GM12872 (cell line): ENCODE measurements around the gene NR2C2.

Source experiments
- CTCF ChIP-seq: IDR thresholded peaks from 3 replicates; pipeline ENCODE4 v1.5.1; 2011; ENCODE audit warnings: low read depth, mild to moderate bottlenecking, low read length, moderate library complexity; ENCODE audit not compliant: insufficient read depth

The NR2C2 gene

GRCh38 chr3:15056676-15057404 is 109.5 kb downstream of the NR2C2 start:
- no peak for TF ChIP-seq CTCF

GRCh38 chr3:15060029-15060428 is 112.6 kb downstream of the NR2C2 start:
- TF ChIP-seq CTCF, result no peak

DNA sequence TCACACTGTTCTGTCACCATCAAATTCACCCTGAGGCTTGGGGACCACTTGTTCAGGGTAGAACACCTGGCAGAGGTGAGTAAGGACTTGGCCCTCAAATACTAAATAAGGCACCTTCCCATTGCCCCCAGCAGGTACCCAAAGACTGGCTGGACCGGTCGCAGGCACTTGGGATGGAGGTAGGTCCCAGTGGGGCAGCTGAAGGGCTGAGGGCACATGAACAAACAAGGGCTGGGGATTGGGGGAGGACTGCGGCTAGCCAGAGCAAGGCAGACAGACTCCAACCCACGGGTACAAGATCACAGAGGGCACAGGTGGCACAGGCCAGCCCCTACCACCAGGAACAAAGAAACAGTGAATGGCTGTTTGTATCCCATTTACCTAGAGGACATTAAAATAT is 115.9 kb downstream of the NR2C2 start:
- TF ChIP-seq CTCF, result no peak

GRCh38 chr3:15063656-15064286 is 116.4 kb downstream of the NR2C2 start:
- no peak for TF ChIP-seq CTCF

DNA sequence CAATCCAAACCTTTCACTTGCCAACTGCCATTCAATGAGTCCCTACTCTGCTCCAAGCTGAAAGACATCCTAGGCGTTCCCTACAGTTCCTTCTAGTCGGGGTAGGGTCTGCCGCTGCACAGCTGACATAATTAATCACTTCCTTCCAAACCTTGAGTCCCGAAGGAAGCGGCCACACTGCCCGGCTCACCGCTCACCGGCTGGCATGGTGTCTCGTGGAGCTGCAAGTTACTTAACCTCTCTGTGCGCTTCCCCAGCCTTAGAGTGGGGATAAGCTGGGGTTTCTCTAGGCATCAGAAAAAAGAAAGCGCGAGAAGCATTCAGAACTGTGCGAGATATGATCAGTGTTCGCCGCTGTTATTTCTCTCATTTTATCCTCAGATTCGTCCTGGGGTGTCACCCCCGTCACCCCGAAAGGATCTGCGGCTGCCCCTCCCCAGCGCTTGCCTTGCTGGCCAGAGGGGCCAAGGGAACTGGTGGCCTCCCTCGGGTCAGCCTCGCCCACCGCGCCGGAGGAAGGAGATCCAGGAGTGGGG is 117.0 kb downstream of the NR2C2 start:
- TF ChIP-seq CTCF, result no peak

GRCh38 chr3:15064835-15065549 is 117.6 kb downstream of the NR2C2 start, which contains the start of gene MRPS25:
TSS of gene MRPS25 (minus strand) at chr3:15065315. CDS start at chr3:15065194, 121 bp downstream.
- TF ChIP-seq CTCF, result no peak

GRCh38 chr3:15065550-15066007 is 118.2 kb downstream of the NR2C2 start:
- no peak for TF ChIP-seq CTCF
